ENCODE measurements around the gene SMG7.
A peak's percentile ranks its signal among the peaks of the same experiment; 100 is the strongest.

SMG7 gene

DNA sequence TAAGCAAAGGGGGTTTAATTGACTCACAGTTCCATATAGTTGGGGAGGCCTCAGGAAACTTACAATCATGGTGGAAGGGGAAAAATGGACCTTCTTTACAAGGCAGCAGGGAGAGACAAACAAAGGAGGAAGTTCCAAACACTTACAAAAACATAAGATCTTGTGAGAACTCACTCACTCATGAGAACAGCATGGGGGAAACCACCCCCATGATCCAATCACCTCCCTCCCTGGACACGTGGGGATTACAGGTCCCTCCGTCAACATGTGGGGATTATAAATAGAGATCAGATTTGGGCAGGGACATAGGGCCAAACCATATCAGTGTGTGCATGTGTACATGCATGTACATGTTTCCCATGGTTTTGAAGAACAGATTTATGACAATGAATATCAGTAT, 5.5 kb upstream of the SMG7 start:
- Histone ChIP-seq H3K4me3 (ENCODE audit: insufficient read depth, low read depth, low read length) (no peak overlapping the region), H3K9me3 (ENCODE audit: control insufficient read depth, low read length) (no peaks in the 10 kb centered on the region), H3K27me3 (ENCODE audit: control insufficient read depth, insufficient read depth, low read length, poor library complexity, severe bottlenecking) (no peaks in the 10 kb centered on the region), H3K4me1 (ENCODE audit: control insufficient read depth, insufficient read depth, low read length) (peaks cover 3% of the 10 kb centered on the region), H3K36me3 (ENCODE audit: control insufficient read depth, insufficient read depth, low read length) (no peaks in the 10 kb centered on the region), H3K27ac (ENCODE audit: insufficient read depth, low read depth, low read length, poor library complexity, severe bottlenecking) (no peak overlapping the region)
- 60% methylated on average over 2 of the region's 2 CpGs for WGBS, 2 experiments

DNA sequence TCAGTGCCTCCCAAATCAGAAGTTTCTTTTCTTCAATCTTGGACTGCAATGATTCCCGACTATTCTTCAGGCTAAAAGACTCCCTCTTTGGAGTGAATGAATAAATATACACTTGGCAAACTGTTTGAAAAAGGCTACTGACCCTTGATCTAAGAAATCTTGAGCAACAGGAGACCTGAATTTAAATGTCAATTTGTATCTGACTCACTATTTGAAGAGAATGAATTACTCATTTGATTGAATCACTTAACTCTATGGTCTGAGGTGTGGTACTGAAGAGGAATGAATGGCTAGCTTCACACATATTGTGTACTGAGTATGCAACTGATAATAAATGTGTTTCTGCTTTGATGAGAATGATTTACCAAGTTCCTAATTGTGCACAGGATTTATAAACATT, 4.6 kb upstream of the SMG7 start:
- 88 to 92% methylated on average over 1 of the region's 1 CpG for WGBS, 2 experiments
- no peak overlapping the region for H3K4me3 ChIP-seq (ENCODE audit: insufficient read depth, low read depth, low read length)
- H3K36me3 ChIP-seq (ENCODE audit: control insufficient read depth, insufficient read depth, low read length) = no peaks in the 10 kb centered on the region
- peaks cover 3% of the 10 kb centered on the region for H3K4me1 ChIP-seq (ENCODE audit: control insufficient read depth, insufficient read depth, low read length)
- no peaks in the 10 kb centered on the region for H3K9me3 ChIP-seq (ENCODE audit: control insufficient read depth, low read length)
- no peak overlapping the region for H3K27ac ChIP-seq (ENCODE audit: insufficient read depth, low read depth, low read length, poor library complexity, severe bottlenecking)
- no peaks in the 10 kb centered on the region for H3K27me3 ChIP-seq (ENCODE audit: control insufficient read depth, insufficient read depth, low read length, poor library complexity, severe bottlenecking)

DNA sequence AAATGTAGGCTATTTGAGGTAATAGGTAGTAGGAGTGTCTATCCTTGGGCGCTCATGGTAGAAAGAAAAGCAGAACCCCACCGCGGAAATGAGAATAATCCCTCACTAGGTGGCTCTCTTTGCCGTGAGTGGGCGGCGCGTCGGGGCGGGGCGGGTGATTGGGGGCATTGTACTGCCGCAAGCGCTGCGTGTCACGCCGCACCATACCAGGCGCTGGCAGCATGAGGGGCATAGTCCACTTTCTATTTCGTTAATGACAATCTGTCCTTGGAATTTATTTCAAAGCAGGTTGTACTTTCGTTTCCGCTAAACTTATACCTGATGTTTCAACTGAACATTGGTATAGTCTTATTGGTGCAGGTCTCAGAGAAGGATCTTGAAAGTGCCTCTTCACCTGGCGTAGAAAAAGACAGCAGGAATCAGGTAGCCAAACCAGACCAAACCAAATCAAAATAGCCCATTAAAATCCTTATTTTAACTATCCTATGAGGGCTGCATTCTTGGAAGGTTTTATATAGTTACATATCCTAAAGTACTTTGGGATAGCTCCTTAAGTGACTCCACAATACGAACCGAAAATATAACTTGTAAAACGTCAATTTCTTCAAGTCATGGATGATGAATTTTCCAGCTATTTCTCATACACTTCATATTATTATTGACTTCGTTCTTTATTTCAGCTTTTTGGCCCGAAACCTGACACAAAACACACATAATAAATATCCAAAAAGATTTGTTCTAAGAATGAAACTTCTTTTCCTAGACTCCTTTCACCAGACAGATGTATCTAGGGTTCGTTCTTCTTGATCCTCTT, 1.9 kb upstream of the SMG7 start:
- Histone ChIP-seq H3K4me1 (ENCODE audit: control insufficient read depth, insufficient read depth, low read length) (peaks cover 11% of the 10 kb centered on the region), H3K36me3 (ENCODE audit: control insufficient read depth, insufficient read depth, low read length) (no peaks in the 10 kb centered on the region), H3K9me3 (ENCODE audit: control insufficient read depth, low read length) (no peaks in the 10 kb centered on the region), H3K27ac (ENCODE audit: insufficient read depth, low read depth, low read length, poor library complexity, severe bottlenecking) (peak overlapping the region; percentile 97), H3K27me3 (ENCODE audit: control insufficient read depth, insufficient read depth, low read length, poor library complexity, severe bottlenecking) (no peaks in the 10 kb centered on the region), H3K4me3 (ENCODE audit: insufficient read depth, low read depth, low read length) (peak overlapping the region; percentile 99)
- 3 to 4% methylated on average over 24 to 26 of the region's 26 CpGs for WGBS, 2 experiments

DNA sequence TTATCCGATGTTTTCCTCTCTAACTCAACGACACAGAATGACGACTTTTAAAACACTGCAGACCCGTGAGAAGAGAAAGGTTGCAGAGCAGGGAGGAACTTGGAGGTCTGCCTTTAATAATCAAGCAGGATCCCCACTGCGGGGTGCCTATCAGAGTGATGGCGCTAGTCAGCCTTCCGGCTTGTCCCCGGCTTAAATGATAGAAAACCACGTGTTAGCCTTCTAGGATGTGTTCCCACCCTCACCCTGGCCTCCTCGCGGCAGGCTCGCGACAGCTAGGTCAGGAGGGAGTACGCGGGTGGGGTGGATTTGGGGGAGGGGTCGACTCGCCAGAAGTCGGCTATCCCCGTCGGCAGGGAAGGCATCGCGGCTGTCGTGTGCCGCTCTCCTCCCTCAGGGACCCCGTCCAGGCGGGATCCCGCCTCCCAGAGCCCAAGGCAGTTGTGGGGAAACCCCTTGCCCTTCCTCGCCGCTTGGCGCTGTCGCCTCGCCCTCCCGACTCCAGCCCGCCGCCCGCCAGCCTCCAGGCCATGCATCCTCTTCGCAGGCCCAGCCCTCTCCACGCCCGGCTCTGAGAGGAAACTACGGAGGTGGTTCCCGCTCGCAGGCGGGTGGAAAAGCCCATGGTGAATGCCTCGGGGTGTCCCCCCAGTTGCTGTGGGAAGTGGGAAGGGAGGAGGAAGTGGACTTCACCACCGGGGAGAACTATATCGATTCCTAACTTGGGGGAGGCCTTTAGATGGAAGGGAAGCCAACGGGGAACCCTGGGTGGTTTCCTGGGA, 1.1 kb upstream of the SMG7 start:
- 0 to 1% methylated on average over 47 of the region's 47 CpGs for WGBS, 2 experiments
- peak overlapping the region; percentile 99 for H3K4me3 ChIP-seq (ENCODE audit: insufficient read depth, low read depth, low read length)
- H3K9me3 ChIP-seq (ENCODE audit: control insufficient read depth, low read length) = no peaks in the 10 kb centered on the region
- peak overlapping the region; percentile 97 for H3K27ac ChIP-seq (ENCODE audit: insufficient read depth, low read depth, low read length, poor library complexity, severe bottlenecking)
- H3K27me3 ChIP-seq (ENCODE audit: control insufficient read depth, insufficient read depth, low read length, poor library complexity, severe bottlenecking) = no peaks in the 10 kb centered on the region
- peaks cover 11% of the 10 kb centered on the region for H3K4me1 ChIP-seq (ENCODE audit: control insufficient read depth, insufficient read depth, low read length)
- no peaks in the 10 kb centered on the region for H3K36me3 ChIP-seq (ENCODE audit: control insufficient read depth, insufficient read depth, low read length)

DNA sequence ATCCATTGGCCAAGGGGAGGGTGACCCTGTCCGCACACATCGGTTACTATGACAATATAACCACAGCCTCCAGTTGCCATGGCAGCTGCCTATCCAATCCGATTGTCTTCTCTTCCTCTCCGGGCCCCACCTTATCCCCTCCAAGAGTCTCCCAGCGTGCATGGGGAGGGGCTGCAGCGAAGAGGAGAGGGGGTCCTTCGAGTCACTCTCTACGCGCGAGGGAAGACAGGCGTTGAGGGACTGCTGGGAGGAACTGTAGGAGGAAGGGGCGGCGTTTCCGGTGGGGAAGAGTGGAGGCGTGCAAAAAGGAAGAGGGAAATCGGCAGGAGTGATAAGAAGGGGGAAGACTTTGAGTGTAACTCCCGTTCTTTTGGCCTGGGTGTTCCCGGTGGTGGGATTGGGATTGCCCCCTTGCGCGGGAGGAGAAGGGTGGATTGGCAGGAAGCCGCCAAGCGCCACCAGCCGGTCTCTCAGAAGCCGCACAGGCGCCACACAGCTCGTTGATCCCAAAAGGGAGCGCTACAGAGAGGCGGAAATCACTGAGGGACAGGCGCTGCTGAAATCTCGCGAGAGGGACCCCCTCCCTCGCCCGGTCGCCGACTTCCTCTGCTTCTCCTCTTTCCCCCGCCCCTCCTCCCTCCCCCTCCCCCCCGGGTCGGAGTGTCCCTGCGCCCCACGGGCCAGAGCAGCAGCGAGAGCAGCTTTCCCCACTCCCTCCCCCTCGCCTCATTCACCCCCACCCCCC, 384 bp upstream of the SMG7 start:
- peaks cover 11% of the 10 kb centered on the region for H3K4me1 ChIP-seq (ENCODE audit: control insufficient read depth, insufficient read depth, low read length)
- H3K9me3 ChIP-seq (ENCODE audit: control insufficient read depth, low read length) = no peaks in the 10 kb centered on the region
- no peaks in the 10 kb centered on the region for H3K36me3 ChIP-seq (ENCODE audit: control insufficient read depth, insufficient read depth, low read length)
- WGBS, 2 experiments = 0% methylated on average over 35 to 38 of the region's 42 CpGs
- H3K27ac ChIP-seq (ENCODE audit: insufficient read depth, low read depth, low read length, poor library complexity, severe bottlenecking) = peak overlapping the region; percentile 97
- H3K4me3 ChIP-seq (ENCODE audit: insufficient read depth, low read depth, low read length) = peak overlapping the region; percentile 99
- no peaks in the 10 kb centered on the region for H3K27me3 ChIP-seq (ENCODE audit: control insufficient read depth, insufficient read depth, low read length, poor library complexity, severe bottlenecking)

DNA sequence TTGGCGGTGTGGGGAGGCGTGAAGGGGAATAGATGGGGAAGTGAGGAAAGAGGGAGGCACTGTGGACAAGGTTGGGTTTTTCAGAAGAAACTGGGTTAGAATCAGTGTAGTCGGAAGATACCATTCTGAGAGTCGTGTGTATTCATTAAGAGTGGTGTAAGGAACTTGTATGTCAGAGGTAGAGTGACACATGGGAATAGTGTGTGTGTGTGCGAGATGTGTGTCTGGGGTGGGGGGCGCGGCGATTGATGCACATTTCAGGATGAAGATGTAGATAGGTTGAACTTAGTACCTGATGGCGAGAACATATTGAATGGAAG, 878 bp downstream of the SMG7 start:
- no peaks in the 10 kb centered on the region for H3K27me3 ChIP-seq (ENCODE audit: control insufficient read depth, insufficient read depth, low read length, poor library complexity, severe bottlenecking)
- 28 to 30% methylated on average over 9 of the region's 9 CpGs for WGBS, 2 experiments
- H3K4me1 ChIP-seq (ENCODE audit: control insufficient read depth, insufficient read depth, low read length) = peaks cover 11% of the 10 kb centered on the region
- no peaks in the 10 kb centered on the region for H3K9me3 ChIP-seq (ENCODE audit: control insufficient read depth, low read length)
- no peak overlapping the region for H3K27ac ChIP-seq (ENCODE audit: insufficient read depth, low read depth, low read length, poor library complexity, severe bottlenecking)
- H3K36me3 ChIP-seq (ENCODE audit: control insufficient read depth, insufficient read depth, low read length) = no peaks in the 10 kb centered on the region
- peak overlapping the region; percentile 99 for H3K4me3 ChIP-seq (ENCODE audit: insufficient read depth, low read depth, low read length)

DNA sequence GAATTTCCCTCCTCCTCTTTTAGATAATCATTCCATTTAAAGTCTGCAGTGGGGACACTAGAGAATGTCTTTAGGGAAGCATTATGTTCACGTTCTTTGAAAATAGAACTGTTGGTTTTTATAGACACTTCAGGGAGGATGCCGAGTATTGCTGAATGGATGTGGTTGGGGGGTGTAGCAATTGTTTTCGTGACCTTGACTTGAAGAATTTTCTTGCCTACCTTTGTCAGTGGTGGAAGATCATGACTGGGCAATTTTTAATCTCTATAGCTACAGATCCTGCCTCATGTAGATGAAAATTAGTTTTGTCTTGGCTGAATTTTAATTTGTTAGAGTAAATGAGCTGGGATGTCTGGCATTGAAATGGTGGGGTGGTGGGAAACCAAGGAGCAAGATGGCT, 3.8 kb downstream of the SMG7 start:
- 91 to 97% methylated on average over 3 of the region's 3 CpGs for WGBS, 2 experiments
- H3K27me3 ChIP-seq (ENCODE audit: control insufficient read depth, insufficient read depth, low read length, poor library complexity, severe bottlenecking) = no peaks in the 10 kb centered on the region
- H3K27ac ChIP-seq (ENCODE audit: insufficient read depth, low read depth, low read length, poor library complexity, severe bottlenecking) = no peak overlapping the region
- H3K4me1 ChIP-seq (ENCODE audit: control insufficient read depth, insufficient read depth, low read length) = peaks cover 8% of the 10 kb centered on the region
- no peak overlapping the region for H3K4me3 ChIP-seq (ENCODE audit: insufficient read depth, low read depth, low read length)
- no peaks in the 10 kb centered on the region for H3K9me3 ChIP-seq (ENCODE audit: control insufficient read depth, low read length)
- H3K36me3 ChIP-seq (ENCODE audit: control insufficient read depth, insufficient read depth, low read length) = no peaks in the 10 kb centered on the region

DNA sequence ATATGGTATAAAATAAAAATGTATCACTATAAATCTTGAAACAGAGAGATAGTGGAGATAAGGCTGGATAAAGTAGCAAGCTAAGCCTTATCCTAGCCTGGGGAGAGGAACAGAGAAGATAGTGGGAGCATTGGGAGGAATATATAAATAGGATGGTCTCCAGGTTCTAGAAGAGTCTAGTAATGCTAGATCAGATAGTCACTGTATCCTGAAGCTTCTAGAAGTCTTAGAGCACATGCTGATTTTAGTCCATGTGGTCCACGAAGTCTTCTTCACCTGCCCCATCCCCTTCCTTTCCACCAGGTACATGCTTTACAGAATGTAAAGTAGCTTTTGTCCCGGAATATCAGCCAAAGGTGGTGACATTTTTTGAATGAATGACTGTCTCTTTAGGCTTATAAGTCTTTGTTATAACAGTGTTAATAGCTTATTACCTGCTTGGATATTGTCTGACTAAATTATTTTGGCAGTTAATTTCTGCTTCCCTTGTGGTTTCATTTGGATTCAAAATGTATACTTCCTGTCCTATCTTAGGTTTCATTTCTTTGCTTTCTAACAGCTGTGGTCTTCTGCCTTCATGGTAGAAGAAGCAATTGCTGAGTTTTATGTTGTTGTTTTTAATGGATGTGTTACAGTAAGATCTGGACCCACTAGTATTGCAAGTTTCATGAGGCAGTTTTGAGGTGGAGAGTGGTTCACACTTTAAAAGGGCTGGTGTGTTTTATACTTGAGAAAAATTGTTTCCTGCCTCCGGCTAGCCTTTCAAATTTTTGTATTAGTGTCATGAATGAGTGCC, 5.9 kb downstream of the SMG7 start:
- H3K4me1 ChIP-seq (ENCODE audit: control insufficient read depth, insufficient read depth, low read length) = peaks cover 6% of the 10 kb centered on the region
- H3K27me3 ChIP-seq (ENCODE audit: control insufficient read depth, insufficient read depth, low read length, poor library complexity, severe bottlenecking) = no peaks in the 10 kb centered on the region
- 94 to 100% methylated on average over 2 to 3 of the region's 3 CpGs for WGBS, 2 experiments
- H3K4me3 ChIP-seq (ENCODE audit: insufficient read depth, low read depth, low read length) = no peak overlapping the region
- H3K36me3 ChIP-seq (ENCODE audit: control insufficient read depth, insufficient read depth, low read length) = no peaks in the 10 kb centered on the region
- no peaks in the 10 kb centered on the region for H3K9me3 ChIP-seq (ENCODE audit: control insufficient read depth, low read length)
- H3K27ac ChIP-seq (ENCODE audit: insufficient read depth, low read depth, low read length, poor library complexity, severe bottlenecking) = no peak overlapping the region

DNA sequence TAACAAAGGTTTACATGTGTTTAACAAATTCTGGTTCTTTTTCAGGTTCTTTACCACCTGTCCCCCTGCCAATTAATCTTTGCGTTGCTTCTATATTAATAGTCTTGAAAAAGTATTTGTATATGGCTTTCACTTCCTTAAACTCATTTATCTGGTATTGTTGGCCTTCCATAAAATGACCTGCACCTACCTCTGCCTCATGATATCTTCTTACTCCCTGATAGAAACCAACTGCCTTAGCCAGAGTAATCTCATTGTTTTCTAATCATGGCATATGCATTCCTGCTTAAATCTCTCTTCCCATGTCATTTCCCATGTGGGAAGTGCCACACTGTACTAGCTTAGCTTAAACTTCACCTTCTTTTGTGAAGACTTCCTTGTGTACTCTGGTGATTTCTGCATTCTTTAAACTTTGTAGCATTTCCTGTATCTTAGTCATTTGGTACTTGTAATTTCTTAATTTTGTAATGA, 8.7 kb downstream of the SMG7 start:
- no peak overlapping the region for H3K27ac ChIP-seq (ENCODE audit: insufficient read depth, low read depth, low read length, poor library complexity, severe bottlenecking)
- WGBS, 2 experiments = 100% methylated on average over 1 of the region's 1 CpG; no CpG with 5 or more reads in 1 of the 2 experiments
- no peaks in the 10 kb centered on the region for H3K9me3 ChIP-seq (ENCODE audit: control insufficient read depth, low read length)
- no peak overlapping the region for H3K4me3 ChIP-seq (ENCODE audit: insufficient read depth, low read depth, low read length)
- no peaks in the 10 kb centered on the region for H3K27me3 ChIP-seq (ENCODE audit: control insufficient read depth, insufficient read depth, low read length, poor library complexity, severe bottlenecking)
- no peaks in the 10 kb centered on the region for H3K4me1 ChIP-seq (ENCODE audit: control insufficient read depth, insufficient read depth, low read length)
- no peaks in the 10 kb centered on the region for H3K36me3 ChIP-seq (ENCODE audit: control insufficient read depth, insufficient read depth, low read length)
